Astrocyte of the hippocampus (primary cell): ENCODE measurements around the gene SERPINA12.
"Not testable (repeated sequence)": the region's sequence is repeated elsewhere in the genome, so short reads cannot be mapped to it uniquely, and the experiment has no call there.

ENCODE experiments used
- DNase-seq: peaks from one replicate; pipeline ENCODE4 v3.0.0; 2011; ENCODE audit warnings: low read depth, low spot score

SERPINA12 gene

GRCh38 chr14:94536836-94537235, 27.6 kb upstream of the SERPINA12 start:
- no peak for DNase-seq

- DNase-seq: no peak
Observed at GRCh38 chr14:94535506-94535905, 26.2 kb upstream of the SERPINA12 start.

- DNase-seq: no peak
Observed at GRCh38 chr14:94532447-94532846, 23.2 kb upstream of the SERPINA12 start.

DNA sequence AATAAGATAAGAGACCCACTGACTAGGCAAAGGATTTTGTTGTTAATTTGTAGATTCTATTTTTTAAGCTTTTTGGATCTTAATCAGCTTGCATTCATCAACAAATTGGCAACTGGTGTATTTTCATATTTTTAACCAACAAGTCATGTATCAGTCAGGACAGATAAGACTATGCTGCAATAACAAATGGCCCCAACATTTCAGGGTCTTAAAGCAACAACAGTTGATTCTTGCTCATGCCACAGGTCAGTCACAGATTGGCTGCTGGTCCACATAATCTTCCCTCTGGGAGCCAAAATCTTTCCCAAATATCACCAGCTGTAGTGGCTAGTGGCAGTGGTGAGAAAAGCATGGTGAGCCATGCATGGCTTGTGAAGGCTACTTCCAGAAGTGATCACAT, 21.9 kb upstream of the SERPINA12 start:
- no peak for DNase-seq

- DNase-seq: no peak
Observed at GRCh38 chr14:94524093-94524492, 14.8 kb upstream of the SERPINA12 start.

- no peak for DNase-seq
Observed at GRCh38 chr14:94523265-94523664, 14.0 kb upstream of the SERPINA12 start.

- no peak for DNase-seq
Observed at GRCh38 chr14:94522115-94522724, 13.0 kb upstream of the SERPINA12 start.

DNA sequence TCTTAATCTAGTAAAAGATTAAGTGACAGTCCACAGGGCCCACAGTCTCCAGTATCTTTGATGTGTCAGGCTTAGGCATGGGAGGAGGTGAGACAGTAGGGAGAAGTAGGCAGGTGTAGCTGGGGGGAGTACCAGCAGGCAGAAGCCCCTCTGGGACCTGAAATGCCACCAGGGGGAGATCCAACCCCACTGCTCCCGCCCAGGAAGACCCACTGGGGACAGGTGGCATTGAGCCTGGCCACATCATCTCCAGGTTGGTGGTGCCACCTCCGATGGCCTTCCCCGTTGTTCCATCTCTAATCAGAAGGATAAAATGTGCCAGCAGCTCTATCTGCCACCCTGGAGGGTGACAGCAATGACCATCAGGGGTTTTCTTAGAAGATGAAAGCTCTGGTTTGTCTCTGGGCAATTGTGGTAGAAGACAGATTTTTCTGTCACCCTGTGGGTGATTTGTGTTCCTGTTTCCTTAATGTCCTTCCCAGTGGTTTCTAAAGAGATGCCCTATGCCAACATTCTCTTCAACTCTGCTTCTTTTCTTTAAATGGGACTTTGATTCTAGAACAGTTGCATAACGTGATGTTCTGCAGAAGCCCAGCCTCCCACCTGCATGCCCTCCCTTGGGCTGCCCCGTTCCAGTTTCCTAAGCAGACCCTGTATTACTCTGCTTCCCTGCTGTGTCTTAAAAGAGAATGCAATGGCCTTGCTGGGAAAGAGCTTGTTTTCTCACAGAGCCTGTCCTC, 12.3 kb upstream of the SERPINA12 start:
- no peak for DNase-seq

GRCh38 chr14:94517641-94518257, 8.5 kb upstream of the SERPINA12 start:
- peak; percentile 13 for DNase-seq

DNA sequence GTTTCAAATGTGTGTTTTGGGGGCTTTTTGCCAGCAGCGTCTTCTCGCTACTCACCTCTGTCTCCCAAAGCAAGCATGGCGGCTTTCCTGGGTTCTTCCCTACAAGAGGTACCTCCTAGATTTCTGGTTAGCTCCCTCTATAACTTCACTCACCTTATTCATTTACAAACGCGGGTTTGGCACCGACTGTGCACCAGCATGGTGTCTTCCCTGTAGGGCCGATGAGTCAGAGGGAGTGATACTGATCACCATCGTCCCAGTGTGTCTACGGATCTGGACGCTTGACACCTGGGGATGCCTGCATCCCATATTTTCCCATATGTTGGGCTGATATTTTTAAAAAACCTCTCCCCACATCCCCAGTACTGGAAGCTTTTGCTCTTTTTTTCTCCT, 8.0 kb upstream of the SERPINA12 start:
- DNase-seq: no peak

GRCh38 chr14:94515856-94516255, 6.6 kb upstream of the SERPINA12 start:
- DNase-seq: no peak

- no peak for DNase-seq
Observed at GRCh38 chr14:94515426-94515825, 6.2 kb upstream of the SERPINA12 start.

DNA sequence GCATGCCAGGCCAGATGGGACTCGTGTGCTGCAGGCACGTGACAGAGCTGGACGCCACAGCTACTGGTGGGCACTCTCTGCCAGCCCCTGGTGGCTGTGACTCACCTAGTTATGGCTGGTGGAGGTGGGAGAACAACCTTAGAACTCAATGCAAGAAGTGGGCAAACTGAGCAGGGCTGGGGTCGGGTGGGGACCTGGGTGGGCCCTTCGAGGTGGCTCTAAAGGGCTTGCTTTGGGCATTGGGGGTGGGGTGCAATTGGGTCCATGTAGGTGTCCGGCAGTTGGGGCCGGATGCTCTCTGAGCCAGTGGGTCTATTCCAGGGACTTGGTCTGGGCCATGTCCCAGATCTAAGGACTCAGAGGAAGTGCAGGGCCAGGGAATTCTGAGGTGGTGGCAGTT, 5.1 kb upstream of the SERPINA12 start:
- no peak for DNase-seq

- not testable (repeated sequence) for DNase-seq
Observed at GRCh38 chr14:94510481-94510880, 1.2 kb upstream of the SERPINA12 start.

- no peak for DNase-seq
Observed at GRCh38 chr14:94505641-94506040, 3.6 kb downstream of the SERPINA12 start.

GRCh38 chr14:94505206-94505605, 4.1 kb downstream of the SERPINA12 start:
- DNase-seq: no peak

DNA sequence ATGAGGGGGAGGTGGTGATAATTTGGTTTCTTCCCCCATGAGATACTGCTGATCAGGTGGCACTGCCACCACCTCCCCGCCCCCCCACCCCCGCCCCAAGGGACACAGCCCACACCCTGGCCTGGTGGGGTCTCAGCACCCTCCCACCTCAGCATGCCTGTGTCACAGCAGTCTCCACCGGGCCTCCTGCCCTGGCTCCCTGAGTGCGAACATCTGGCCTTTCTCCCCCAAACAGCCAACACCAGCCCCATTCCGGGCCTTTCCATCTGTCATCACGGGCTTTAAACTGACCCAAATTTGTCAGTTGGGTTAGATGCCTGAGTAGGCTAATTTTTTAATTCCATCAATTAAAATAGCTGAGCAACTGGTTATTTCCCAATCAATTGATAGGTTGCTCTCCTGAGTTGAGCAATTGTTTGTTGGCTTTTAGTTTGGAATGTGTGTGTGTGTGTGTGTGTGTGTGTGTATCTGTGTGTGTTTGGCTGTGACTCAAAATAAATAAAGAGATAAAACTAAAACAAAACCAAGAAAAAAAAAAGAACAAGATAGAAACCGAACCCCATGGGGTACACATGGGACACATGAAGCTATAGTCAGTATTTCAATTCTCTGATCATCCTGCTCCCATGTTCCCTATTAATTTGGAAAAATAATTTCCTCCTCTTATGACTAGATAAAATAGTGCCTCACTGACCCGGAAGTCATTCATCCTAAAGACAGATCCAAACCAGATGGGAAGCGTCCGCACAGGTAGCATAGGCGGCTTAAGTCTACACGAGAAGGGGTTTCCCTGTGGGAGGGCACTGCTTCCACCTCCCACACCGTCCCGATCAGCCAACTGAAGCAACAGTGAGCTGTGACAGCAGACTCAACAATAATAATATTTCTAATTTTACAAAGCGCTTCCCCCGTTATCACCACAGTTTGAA, 7.4 kb downstream of the SERPINA12 start:
- DNase-seq: no peak

- no peak for DNase-seq
Observed at GRCh38 chr14:94500264-94500663, 9.0 kb downstream of the SERPINA12 start.

- DNase-seq: no peak
Observed at GRCh38 chr14:94499673-94500072, 9.6 kb downstream of the SERPINA12 start.

DNA sequence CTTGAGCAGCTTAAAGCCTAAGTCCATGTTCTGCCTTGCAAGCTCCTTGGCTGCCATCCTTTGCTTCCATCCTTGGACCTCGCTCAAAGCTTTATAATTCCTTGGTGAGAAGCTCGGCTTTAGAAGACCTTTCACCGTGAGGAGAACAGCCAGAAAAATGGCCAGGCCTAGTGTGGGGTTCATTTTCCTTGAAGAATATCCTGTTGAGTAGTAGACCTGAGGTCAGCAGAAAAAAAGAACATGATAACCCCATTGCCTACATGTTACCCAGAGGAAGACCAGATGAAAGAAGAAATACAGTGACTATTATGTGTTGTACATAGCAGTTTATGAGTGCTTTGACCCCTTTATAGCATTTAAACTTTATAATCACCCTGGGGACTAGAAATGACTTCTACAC, 11.1 kb downstream of the SERPINA12 start:
- DNase-seq: no peak

DNA sequence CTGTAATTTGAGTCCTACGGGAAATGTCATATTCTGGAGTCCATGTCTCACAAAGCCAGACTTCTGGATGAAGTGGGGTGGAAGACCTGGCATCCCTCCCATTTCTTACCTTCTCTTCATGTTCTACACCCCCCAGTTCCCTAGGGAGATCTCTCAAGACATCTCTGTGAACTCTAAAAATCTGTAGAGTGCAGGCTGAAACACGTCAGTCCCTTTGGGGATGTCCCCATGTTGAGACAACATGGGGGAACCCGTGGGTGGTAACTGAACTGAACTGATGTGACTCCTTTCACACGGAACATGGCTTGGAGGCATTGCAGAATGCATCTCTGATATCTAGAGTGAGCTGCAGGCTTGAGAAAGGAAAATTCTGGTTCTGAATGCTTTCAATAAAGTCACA, 15.2 kb downstream of the SERPINA12 start:
- DNase-seq: no peak

DNA sequence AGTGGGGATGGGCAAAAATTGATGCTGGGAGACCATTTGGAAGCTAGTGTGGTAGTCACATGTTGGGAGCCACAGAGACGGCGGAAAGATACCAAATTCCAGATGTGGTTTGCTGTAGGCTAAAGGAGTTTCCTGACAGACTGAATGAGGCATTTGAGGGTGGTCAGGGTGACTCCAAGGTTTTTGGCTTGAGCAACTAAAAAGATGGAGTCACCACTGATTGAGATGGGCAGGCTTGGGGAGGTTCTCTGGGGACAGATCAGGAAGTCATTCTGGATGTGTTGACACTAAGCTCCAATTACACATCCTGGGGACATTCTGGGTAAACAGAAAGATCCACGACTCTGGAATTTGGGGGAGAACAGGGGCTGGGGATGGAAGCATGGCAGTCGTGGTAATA, 17.8 kb downstream of the SERPINA12 start:
- DNase-seq: no peak
